ENCODE results near the gene TMEM223. TPM values are rescaled to one million over a fixed set of nuclear protein-coding genes. Genes with fewer than 3 reads are reported as not detected.
A peak's percentile ranks its signal among the peaks of the same experiment; 100 is the strongest.

TMEM223 gene
- total and polyA plus RNA-seq, 9 of the 15 experiments (the other 6 are each of a cell fraction or from before 2014, with no cell fraction given): 5.9 to 34.5 (median 19.6) TPM

DNA sequence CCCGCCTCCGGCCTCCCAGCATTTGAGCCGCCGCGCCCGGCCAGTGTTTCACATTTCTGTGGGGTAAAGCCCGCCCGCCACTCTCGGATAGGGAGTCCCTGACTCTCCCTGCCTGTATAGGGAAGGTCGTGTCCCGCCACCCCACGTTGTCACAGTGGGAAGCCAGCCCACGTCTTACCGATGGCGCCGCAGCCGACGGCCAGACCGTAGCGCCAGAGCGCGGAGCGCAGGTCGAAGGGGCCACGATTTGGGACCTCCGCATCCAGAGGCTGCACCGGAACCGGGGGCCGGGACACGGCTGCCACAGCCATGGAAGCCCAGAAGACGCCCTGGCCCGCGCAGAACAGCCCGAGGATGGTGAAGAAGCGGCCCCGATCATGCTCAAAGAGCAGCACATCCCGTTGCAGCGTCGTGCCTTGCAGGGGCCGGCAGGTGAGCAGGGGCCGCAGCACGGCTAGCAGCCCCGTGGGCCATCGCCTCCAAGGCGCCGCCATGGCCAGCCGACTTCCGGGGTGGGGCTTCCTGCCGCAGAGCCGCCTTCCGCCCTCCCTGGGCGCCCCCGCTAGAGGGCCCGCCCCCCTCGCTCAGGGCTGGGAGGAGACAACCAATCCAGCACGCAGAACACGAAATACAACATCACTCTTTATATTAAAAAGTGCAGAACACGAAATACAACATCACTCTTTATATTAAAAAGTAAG, at the start of gene TMEM223 (continued):
- TF ChIP-seq, protein P1, sequence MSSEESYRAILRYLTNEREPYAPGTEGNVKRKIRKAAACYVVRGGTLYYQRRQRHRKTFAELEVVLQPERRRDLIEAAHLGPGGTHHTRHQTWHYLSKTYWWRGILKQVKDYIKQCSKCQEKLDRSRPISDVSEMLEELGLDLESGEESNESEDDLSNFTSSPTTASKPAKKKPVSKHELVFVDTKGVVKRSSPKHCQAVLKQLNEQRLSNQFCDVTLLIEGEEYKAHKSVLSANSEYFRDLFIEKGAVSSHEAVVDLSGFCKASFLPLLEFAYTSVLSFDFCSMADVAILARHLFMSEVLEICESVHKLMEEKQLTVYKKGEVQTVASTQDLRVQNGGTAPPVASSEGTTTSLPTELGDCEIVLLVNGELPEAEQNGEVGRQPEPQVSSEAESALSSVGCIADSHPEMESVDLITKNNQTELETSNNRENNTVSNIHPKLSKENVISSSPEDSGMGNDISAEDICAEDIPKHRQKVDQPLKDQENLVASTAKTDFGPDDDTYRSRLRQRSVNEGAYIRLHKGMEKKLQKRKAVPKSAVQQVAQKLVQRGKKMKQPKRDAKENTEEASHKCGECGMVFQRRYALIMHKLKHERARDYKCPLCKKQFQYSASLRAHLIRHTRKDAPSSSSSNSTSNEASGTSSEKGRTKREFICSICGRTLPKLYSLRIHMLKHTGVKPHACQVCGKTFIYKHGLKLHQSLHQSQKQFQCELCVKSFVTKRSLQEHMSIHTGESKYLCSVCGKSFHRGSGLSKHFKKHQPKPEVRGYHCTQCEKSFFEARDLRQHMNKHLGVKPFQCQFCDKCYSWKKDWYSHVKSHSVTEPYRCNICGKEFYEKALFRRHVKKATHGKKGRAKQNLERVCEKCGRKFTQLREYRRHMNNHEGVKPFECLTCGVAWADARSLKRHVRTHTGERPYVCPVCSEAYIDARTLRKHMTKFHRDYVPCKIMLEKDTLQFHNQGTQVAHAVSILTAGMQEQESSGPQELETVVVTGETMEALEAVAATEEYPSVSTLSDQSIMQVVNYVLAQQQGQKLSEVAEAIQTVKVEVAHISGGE (CRISPR knock-in tag; IDR thresholded peaks at IDR 0.05): peak in 2 of 3 experiments; percentile 48 to 61; a peak in 2 of 6 replicates
- TF ChIP-seq BRD9 (IDR thresholded peaks at IDR 0.05; ENCODE audit: low read depth, partially characterized antibody): no peak
- TF ChIP-seq ZBED1 (IDR thresholded peaks at IDR 0.05): no peak
- TF ChIP-seq EHMT2 (IDR thresholded peaks at IDR 0.05): no peak
- no peak for TF ChIP-seq KDM1A (IDR thresholded peaks at IDR 0.05)
- TF ChIP-seq HDAC3 (IDR thresholded peaks at IDR 0.05; ENCODE audit: borderline replicate concordance, partially characterized antibody): no peak
- TF ChIP-seq ZFPM2 (CRISPR knock-in tag; IDR thresholded peaks at IDR 0.05): no peak
- TF ChIP-seq CCNT2 (IDR thresholded peaks at IDR 0.05; ENCODE audit: borderline replicate concordance, extremely low read depth, insufficient read length, low read depth, low read length): peak; percentile 76
- TF ChIP-seq SRSF7 (optimal IDR thresholded peaks at IDR 0.05; ENCODE audit: low read depth, low read length): no peak
- TF ChIP-seq TAF9B (IDR thresholded peaks at IDR 0.05; ENCODE audit: partially characterized antibody): no peak
- TF ChIP-seq, protein P2, sequence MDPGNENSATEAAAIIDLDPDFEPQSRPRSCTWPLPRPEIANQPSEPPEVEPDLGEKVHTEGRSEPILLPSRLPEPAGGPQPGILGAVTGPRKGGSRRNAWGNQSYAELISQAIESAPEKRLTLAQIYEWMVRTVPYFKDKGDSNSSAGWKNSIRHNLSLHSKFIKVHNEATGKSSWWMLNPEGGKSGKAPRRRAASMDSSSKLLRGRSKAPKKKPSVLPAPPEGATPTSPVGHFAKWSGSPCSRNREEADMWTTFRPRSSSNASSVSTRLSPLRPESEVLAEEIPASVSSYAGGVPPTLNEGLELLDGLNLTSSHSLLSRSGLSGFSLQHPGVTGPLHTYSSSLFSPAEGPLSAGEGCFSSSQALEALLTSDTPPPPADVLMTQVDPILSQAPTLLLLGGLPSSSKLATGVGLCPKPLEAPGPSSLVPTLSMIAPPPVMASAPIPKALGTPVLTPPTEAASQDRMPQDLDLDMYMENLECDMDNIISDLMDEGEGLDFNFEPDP (CRISPR knock-in tag; IDR thresholded peaks at IDR 0.05): no peak
- TF ChIP-seq SMAD2 (IDR thresholded peaks at IDR 0.05; ENCODE audit: low read depth, low read length): no peak
- TF ChIP-seq BHLHE40 (IDR thresholded peaks at IDR 0.05; ENCODE audit: low read length): no peak; the same call in 1 of the 2 replicates
- TF ChIP-seq MAFG (tag; conservative IDR thresholded peaks at IDR 0.05): no peak
- no peak for TF ChIP-seq NR2F6 (CRISPR knock-in tag; IDR thresholded peaks at IDR 0.05)
- TF ChIP-seq, protein P3, sequence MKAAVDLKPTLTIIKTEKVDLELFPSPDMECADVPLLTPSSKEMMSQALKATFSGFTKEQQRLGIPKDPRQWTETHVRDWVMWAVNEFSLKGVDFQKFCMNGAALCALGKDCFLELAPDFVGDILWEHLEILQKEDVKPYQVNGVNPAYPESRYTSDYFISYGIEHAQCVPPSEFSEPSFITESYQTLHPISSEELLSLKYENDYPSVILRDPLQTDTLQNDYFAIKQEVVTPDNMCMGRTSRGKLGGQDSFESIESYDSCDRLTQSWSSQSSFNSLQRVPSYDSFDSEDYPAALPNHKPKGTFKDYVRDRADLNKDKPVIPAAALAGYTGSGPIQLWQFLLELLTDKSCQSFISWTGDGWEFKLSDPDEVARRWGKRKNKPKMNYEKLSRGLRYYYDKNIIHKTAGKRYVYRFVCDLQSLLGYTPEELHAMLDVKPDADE (conservative IDR thresholded peaks at IDR 0.05; ENCODE audit: control insufficient read depth, low read depth, low read length): peak; percentile 86
- TF ChIP-seq MLLT1 (IDR thresholded peaks at IDR 0.05): no peak
- TF ChIP-seq OTX1 (CRISPR knock-in tag; IDR thresholded peaks at IDR 0.05): no peak
- no peak for TF ChIP-seq PTBP1 (IDR thresholded peaks at IDR 0.05; ENCODE audit: low read depth, low read length)
- peak; percentile 81 for TF ChIP-seq THAP7 (CRISPR knock-in tag; IDR thresholded peaks at IDR 0.05)
- TF ChIP-seq HDGF (IDR thresholded peaks at IDR 0.05): no peak

Measured in K562 (cell line).